ENCODE data around the gene CNN3. TPM values are rescaled to one million over a fixed set of nuclear protein-coding genes. Genes with fewer than 3 reads are reported as not detected.

Gene CNN3
- total and polyA plus RNA-seq, 4 donors = 43.9 to 87.4 (median 69.6) TPM

DNA sequence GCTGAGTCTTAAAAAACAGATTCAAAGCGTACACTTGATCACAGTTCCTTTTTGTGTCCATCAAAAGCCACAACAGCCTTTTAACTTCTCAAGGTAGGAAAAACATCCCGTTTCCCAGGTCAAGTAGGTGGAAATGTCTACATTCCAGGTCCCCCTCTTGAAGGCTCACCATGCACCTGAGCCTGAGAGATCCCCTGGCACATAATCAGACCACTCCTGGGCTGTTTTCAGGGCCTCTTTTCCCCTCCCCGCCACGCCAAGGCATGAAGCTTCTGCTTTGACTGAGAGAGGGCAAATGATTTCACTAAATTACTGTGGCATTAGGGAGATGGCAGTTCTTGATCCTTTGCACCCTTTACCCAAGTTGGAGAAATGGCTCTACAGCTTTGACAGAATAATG is 21.7 kb downstream of the CNN3 start (continued):
- TF ChIP-seq FOXA2 (IDR thresholded peaks at IDR 0.05) (no peak), REST (IDR thresholded peaks at IDR 0.05) (no peak), NR2F2 (IDR thresholded peaks at IDR 0.05) (no peak), RAD21 (IDR thresholded peaks at IDR 0.05) (no peak), YY1 (IDR thresholded peaks at IDR 0.05) (no peak)

DNA sequence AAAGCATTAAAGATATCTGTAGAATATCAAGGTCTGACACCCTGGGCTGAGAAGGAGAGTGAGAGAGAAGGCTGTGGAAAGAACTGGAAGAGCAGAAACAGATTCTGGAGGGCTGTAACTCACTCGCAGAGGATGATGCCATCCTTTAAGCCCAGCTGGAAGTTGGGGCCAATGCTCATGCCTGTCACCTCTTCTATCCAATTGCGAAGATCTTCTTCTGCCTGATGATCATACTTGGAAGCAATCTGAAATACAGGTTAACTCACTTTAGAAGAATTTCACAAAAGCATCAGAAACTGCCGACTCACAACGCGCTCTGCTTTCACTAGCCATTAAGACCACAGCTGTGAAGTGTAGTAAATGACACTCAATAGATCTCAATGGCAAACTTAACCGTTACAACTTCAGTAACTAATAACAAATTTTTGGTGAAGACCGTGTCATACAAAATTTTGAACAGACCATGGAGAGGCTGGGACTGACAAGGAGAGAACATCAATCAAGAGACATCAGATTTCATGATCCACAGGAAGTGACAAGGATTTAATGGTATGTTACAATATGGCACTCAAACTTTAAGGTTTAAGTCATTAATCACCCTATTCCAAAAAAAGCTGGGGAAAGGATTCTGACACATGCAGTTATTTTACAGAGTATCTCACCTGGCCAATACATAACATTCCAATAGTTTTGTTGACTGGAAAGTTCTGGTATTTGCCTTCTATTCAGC is 23.5 kb downstream of the CNN3 start:
- H3K27ac ChIP-seq (ENCODE audit: low read depth in 1 of 2, low read length in 2 of 2) = no peak overlapping the region
- H3K4me1 ChIP-seq (ENCODE audit: control insufficient read depth in 4 of 4, insufficient read depth in 4 of 4, low read length in 3 of 4) = no peaks in the 10 kb centered on the region
- WGBS = 95% methylated on average over 7 of the region's 7 CpGs

More for the DNA sequence above, 23.5 kb downstream of the CNN3 start:
- H3K27me3 ChIP-seq (ENCODE audit: control insufficient read depth in 4 of 4, insufficient read depth in 4 of 4, low read length in 3 of 4) = no peaks in the 10 kb centered on the region
- TF ChIP-seq EGR1 (IDR thresholded peaks at IDR 0.05; ENCODE audit: low read depth in 2 of 2) (no peak), JUND (IDR thresholded peaks at IDR 0.05) (no peak), HNF4G (IDR thresholded peaks at IDR 0.05) (no peak), REST (IDR thresholded peaks at IDR 0.05) (no peak), GABPA (IDR thresholded peaks at IDR 0.05 in 1 of 2, conservative IDR thresholded peaks at IDR 0.05 in 1 of 2) (no peak), ZBTB33 (IDR thresholded peaks at IDR 0.05) (no peak), RAD21 (IDR thresholded peaks at IDR 0.05) (no peak), NR2F2 (IDR thresholded peaks at IDR 0.05) (no peak), ATF3 (IDR thresholded peaks at IDR 0.05) (no peak), HNF4A (conservative IDR thresholded peaks at IDR 0.05) (no peak), RXRA (IDR thresholded peaks at IDR 0.05) (no peak)
- no peaks in the 10 kb centered on the region for H3K9me3 ChIP-seq (ENCODE audit: control insufficient read depth in 4 of 4, low read length in 3 of 4)
- H3K9ac ChIP-seq (ENCODE audit: low read depth in 1 of 2, low read length in 2 of 2) = no peak overlapping the region
- H3K4me3 ChIP-seq (ENCODE audit: low read depth in 1 of 3, low read length in 3 of 3) = no peak overlapping the region
- peaks cover 3 to 28% (median 20%) of the 10 kb centered on the region in 4 donors for H3K36me3 ChIP-seq (ENCODE audit: control insufficient read depth in 4 of 4, insufficient read depth in 3 of 4, low read depth in 1 of 4, low read length in 3 of 4)
- DNase-seq (ENCODE audit: low spot score) = no peak

All from liver (tissue), 9 donors.